Smooth muscle cell (in vitro differentiated cells): Measurements from ENCODE around the gene SEC61G. TPM values are rescaled to one million over a fixed set of nuclear protein-coding genes. Genes with fewer than 3 reads are reported as not detected.

Source experiments
- DNase-seq: peaks from one replicate; lab custom pipeline; 2025; ENCODE audit not compliant: unreplicated experiment; lab: John Stamatoyannopoulos, UW
- H2AFZ ChIP-seq: fragments of 200-600 bp; sonication (generic); 2 replicates; pipeline ENCODE4 v1.6.0; 2016; ENCODE audit warnings: antibody characterized with exemption, low read depth, mild to moderate bottlenecking
- H3F3A ChIP-seq: fragments of 200-600 bp; sonication (generic); 2 replicates; pipeline ENCODE4 v1.6.0; 2017; ENCODE audit warnings: antibody characterized with exemption, low read depth
- H3K27ac ChIP-seq: fragments of 200-600 bp; sonication (generic); 2 replicates; pipeline ENCODE4 v1.5.1; 2016; ENCODE audit warnings: low read depth, mild to moderate bottlenecking
- H3K27me3 ChIP-seq: fragments of 200-600 bp; sonication (generic); 2 replicates; pipeline ENCODE4 v1.6.1; 2016; ENCODE audit warnings: low read depth, mild to moderate bottlenecking
- H3K36me3 ChIP-seq: fragments of 200-600 bp; sonication (generic); 2 replicates; pipeline ENCODE4 v1.5.1; 2016; ENCODE audit warnings: low read depth
- H3K4me1 ChIP-seq: fragments of 200-600 bp; sonication (generic); 2 replicates; pipeline ENCODE4 v1.5.1; 2016; ENCODE audit warnings: low read depth
- H3K4me2 ChIP-seq: fragments of 200-600 bp; sonication (generic); 2 replicates; pipeline ENCODE4 v1.6.0; 2016; ENCODE audit warnings: mild to moderate bottlenecking
- H3K4me3 ChIP-seq: fragments of 200-600 bp; sonication (generic); 2 replicates; pipeline ENCODE4 v1.5.1; 2016; ENCODE audit warnings: mild to moderate bottlenecking
- H3K79me2 ChIP-seq: fragments of 200-600 bp; sonication (generic); 2 replicates; pipeline ENCODE4 v1.6.0; 2016; ENCODE audit warnings: low read depth, mild to moderate bottlenecking
- H3K9ac ChIP-seq: fragments of 200-600 bp; sonication (generic); 2 replicates; pipeline ENCODE4 v1.6.0; 2016; ENCODE audit warnings: low read depth
- H3K9me3 ChIP-seq: fragments of 200-600 bp; sonication (generic); replicated peaks from 2 replicates; pipeline ENCODE4 v1.5.1; 2016; ENCODE audit warnings: low read depth
- H4K20me1 ChIP-seq: fragments of 200-600 bp; sonication (generic); 2 replicates; pipeline ENCODE4 v1.6.0; 2016; ENCODE audit warnings: low read depth
- CTCF ChIP-seq: fragments of 200-600 bp; sonication (generic); IDR thresholded peaks from 2 replicates; pipeline ENCODE4 v1.5.1; 2017; ENCODE audit warnings: borderline replicate concordance, mild to moderate bottlenecking, antibody characterized with exemption; ENCODE audit not compliant: insufficient read depth, poor library complexity, severe bottlenecking
- WGBS: methylation state at CpG from one replicate; pipeline ENCODE4 v1.1.7; 2016; ENCODE audit warnings: low lambda C conversion rate; 5-methylcytosine and 5-hydroxymethylcytosine counted together
- polyA plus RNA-seq: library from polyadenylated mRNA; unstranded; fragments of >200 nt; fragmentation: Nextera tagmentation; extraction: Ambion mirVana; gene quantifications from 2 replicates; pipeline ENCODE4 v1.2.1, GENCODE V29; 2016
- total RNA-seq: library from RNA; depleted of rRNA; stranded (reverse); fragments of >200 nt; gene quantifications from 2 replicates; pipeline ENCODE4 v1.2.3, GENCODE V29; 2014

Gene SEC61G
- total and polyA plus RNA-seq, 2 experiments from 2014 or later, result 839 to 1,699 TPM

DNA sequence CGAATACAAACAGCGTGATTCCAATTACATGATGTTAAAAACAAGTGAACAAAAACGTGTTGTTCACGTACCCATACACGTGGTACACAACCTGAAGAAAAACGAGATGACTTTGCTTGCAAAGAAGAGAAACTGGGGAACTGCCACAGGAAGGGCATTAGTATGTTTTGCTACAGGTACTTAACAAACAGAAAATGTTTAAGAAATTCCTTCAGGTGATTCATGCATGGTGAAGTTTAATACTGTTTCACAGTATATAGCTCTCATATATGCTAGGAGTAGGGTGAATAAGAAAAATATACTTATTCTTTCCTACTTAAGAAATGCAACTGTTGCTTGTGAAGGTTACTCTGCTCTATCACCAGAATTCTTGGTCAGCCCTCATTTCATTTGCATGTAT lies 9.8 kb downstream of the SEC61G start:
- H3K27ac ChIP-seq, result no peak overlapping the region
- peaks cover 9% of the 10 kb centered on the region for H3F3A ChIP-seq
- H3K27me3 ChIP-seq, result no peaks in the 10 kb centered on the region
- TF ChIP-seq CTCF, result no peak
- peaks cover 100% of the 10 kb centered on the region for H4K20me1 ChIP-seq
- no peaks in the 10 kb centered on the region for H3K9me3 ChIP-seq
- no peak overlapping the region for H2AFZ ChIP-seq
- H3K79me2 ChIP-seq, result peaks cover 43% of the 10 kb centered on the region
- no peak for DNase-seq
- 80% methylated on average over 6 of the region's 6 CpGs for WGBS
- H3K4me1 ChIP-seq, result no peaks in the 10 kb centered on the region
- H3K36me3 ChIP-seq, result peaks cover 29% of the 10 kb centered on the region
- no peak overlapping the region for H3K4me2 ChIP-seq
- H3K4me3 ChIP-seq, result no peak overlapping the region
- no peak overlapping the region for H3K9ac ChIP-seq

DNA sequence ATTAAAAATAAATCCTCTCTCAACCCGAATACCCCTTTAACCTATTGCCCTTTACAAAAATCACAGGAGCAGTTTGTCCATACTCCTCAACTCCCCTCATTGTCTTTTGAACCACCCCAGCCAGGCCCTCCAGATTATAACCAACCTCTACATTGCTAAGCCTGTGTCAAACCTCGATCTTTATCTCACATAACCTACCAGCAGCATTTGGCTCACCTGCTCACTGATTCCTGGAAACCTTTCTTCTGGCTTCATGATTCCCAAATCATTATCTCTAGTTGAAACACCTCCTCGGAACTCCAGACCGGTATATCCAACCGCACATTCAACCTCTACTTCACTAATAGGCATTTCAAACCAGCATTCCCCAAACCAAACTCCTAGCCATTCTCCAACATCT lies 11.8 kb downstream of the SEC61G start:
- Histone ChIP-seq H3K27ac (no peak overlapping the region), H3K27me3 (no peaks in the 10 kb centered on the region), H3K4me2 (no peak overlapping the region), H3K9me3 (no peaks in the 10 kb centered on the region), H3K9ac (no peak overlapping the region), H4K20me1 (peaks cover 87% of the 10 kb centered on the region), H2AFZ (no peak overlapping the region), H3K79me2 (peaks cover 23% of the 10 kb centered on the region), H3K4me1 (no peaks in the 10 kb centered on the region), H3F3A (peaks cover 9% of the 10 kb centered on the region), H3K4me3 (no peak overlapping the region), H3K36me3 (peaks cover 13% of the 10 kb centered on the region)
- no peak for DNase-seq
- no peak for TF ChIP-seq CTCF
- WGBS, result 96% methylated on average over 5 of the region's 5 CpGs

- TF ChIP-seq CTCF, result no peak
- Histone ChIP-seq H4K20me1 (peaks cover 58% of the 10 kb centered on the region), H3K79me2 (no peaks in the 10 kb centered on the region), H3K4me1 (no peaks in the 10 kb centered on the region), H3K4me2 (no peak overlapping the region), H3K9ac (no peak overlapping the region), H3K36me3 (no peaks in the 10 kb centered on the region), H2AFZ (no peak overlapping the region), H3K9me3 (no peaks in the 10 kb centered on the region), H3K27ac (no peak overlapping the region), H3F3A (no peaks in the 10 kb centered on the region), H3K27me3 (no peaks in the 10 kb centered on the region), H3K4me3 (no peak overlapping the region)
- 98% methylated on average over 1 of the region's 1 CpG for WGBS
- no peak for DNase-seq
Measured at GRCh38 chr7:54743580-54743979, 15.4 kb downstream of the SEC61G start.

DNA sequence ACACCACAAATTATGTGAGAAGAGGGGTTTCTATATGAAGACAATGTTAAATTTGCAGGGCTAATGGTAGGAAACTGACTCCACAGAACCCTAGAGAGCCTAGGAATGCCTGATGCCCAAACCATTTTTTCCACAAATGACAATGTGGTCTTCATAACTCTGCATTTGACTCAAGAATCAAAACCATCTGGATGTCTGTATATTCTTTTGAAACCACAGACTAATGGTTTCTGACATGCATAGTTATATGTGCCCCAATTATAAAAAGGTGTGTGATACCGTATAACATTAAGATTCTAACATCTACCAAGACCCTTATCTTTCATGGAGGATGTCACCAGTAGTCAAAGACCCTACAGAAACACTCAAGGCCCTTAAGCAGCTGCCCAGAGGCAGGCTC lies 20.3 kb downstream of the SEC61G start:
- no peak overlapping the region for H2AFZ ChIP-seq
- no peaks in the 10 kb centered on the region for H3K27me3 ChIP-seq
- H4K20me1 ChIP-seq, result peaks cover 11% of the 10 kb centered on the region
- no peak overlapping the region for H3K27ac ChIP-seq
- no peak overlapping the region for H3K4me2 ChIP-seq
- no peaks in the 10 kb centered on the region for H3K9me3 ChIP-seq
- H3F3A ChIP-seq, result no peaks in the 10 kb centered on the region
- no peak for DNase-seq
- H3K36me3 ChIP-seq, result no peaks in the 10 kb centered on the region
- TF ChIP-seq CTCF, result no peak
- no peak overlapping the region for H3K4me3 ChIP-seq
- H3K9ac ChIP-seq, result no peak overlapping the region
- H3K79me2 ChIP-seq, result no peaks in the 10 kb centered on the region
- WGBS, result 83% methylated on average over 1 of the region's 1 CpG
- H3K4me1 ChIP-seq, result no peaks in the 10 kb centered on the region
